Metanephros (tissue), 2 donors: ENCODE measurements around the gene NATD1. TPM values are rescaled to one million over a fixed set of nuclear protein-coding genes. Genes with fewer than 3 reads are reported as not detected.

Source experiments
- small RNA-seq: library from RNA; depleted of rRNA; stranded (forward); fragments of <200 nt; gene quantifications from one replicate; pipeline ENCODE3, GENCODE V24; 2014; ENCODE audit warnings: low replicate concordance
- total RNA-seq: library from RNA; depleted of rRNA; stranded (reverse); fragments of >200 nt; gene quantifications from one replicate; pipeline ENCODE4 v1.2.3, GENCODE V29; 2014

The NATD1 gene, protein sequence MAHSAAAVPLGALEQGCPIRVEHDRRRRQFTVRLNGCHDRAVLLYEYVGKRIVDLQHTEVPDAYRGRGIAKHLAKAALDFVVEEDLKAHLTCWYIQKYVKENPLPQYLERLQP
- 9.8 TPM for total RNA-seq

DNA sequence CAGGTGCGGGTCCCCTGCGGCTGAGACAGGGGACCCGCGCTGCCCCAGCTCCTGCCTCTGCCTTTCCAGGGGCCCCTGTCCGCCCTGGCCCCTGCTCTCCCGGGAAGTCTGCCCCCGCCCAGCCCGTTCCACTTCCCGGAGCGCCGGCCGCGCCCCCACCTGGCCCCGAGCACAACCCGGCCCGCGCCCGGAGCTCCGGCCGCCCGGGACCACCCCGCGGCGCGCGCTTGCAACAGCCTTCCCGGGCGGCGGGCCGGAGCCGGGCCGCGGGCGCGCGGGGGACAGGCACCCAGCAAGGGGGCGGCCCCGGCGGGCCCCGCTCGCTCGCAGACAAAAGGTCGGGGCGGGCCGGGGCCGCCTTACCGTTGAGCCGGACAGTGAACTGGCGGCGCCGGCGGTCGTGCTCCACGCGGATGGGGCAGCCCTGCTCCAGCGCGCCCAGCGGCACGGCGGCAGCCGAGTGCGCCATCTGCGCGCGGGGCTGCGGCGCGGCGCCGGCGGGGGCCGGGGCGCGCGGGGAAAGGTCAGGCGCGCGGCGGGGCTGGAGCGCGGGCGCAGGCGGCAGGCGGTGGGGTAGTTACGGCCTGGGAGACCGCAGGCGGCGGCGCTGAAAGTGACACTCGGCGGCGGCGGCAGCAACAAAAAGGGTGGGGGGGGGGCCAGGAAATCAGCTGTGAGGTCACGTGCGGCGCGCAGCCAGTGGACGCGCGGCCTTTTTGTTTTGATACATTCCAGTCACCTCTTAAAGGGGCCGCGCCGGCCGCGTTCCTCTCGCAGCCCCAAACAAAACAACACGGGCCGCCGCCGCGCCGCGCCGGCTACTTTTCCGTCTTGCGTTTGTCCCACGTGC, at the start of gene NATD1:
NATD1 (minus strand) TSS at position 615 of the 850 bp plus-strand sequence; CDS start at position 469, 146 bp downstream.

DNA sequence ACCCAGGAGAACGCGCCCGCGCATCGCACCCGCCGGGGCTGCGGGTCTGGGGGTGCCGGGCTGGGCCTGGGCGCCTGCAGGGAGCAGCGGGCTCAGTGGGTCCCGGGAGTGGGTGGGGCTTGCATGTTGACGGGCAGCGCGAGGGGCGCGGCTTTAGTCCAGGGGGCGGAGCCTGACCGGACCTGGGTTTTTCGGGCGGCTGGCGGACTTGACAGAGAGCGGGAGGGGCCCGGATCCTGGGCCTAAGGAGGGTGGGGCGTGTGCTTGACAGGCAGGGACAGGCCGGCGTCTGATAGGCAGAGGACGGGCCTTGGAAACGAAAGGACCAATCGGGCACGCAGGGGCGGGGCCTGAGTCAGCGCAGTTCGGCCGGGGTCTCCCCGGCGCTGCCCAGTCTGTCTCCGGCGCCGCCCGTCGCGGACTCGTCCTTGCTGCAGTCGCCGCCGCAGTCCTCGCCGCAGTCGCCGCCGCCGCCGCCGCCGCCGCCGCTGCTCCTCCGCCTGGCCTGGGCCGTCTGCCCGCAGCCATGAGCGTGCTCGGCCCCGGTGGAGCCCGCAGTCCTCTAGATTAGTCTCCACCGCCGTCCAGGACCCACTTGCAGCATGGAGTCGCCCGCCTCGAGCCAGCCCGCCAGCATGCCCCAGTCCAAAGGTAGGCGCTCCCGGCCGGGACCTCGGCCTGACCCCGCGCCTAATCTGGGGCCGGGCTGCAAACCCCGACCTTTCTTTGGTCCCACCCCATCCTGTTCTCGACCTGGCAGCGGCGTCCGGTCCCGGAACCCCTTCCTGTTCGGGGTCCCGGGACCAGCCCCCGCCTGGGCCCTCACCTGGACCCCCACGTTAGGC, 31.3 kb upstream of the NATD1 start, which contains the start of gene MAP2K3:
MAP2K3 (plus strand) TSS at position 393 of the 845 bp plus-strand sequence; CDS start at position 603, 210 bp downstream.

DNA sequence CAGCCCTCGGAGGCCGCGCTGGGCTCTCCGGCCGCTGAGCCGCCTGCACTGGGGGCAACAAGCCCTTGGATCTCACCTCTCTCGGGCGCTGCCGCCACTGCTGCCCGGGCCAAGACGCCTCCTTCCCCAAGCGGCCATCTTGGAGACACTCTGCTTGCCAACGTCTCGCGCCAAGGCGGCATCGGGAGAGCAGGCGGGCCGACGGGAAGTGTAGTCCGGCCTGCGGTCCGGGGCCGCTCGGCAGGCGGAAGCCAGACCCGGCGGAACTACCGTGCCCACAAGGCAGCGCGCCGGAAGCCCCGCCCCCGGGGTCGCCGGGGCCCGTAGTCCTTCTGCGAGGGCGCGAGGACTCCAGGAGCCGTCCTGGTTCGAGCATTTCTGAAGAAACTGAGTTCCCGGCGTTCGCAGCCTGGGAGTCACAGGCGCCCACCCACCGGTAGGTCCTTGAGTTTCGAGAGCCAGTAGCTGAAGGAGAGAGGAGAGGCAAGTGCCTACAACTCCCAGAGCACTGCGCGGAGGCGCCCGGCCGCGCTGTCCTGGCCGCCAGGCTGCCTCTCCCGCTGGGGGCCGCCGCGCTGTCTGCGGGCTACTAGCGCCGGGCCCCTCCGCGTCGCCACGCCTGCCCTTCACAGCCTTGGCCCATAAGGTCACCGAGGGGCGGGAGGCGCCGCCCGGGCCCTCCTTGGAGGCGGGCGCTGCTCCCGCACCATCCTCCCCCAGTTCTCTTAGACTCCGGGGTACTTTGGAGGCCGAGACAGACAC, 39.0 kb downstream of the NATD1 start, which contains the start of gene TMEM11:
TMEM11 (minus strand) TSS at position 147 of the 762 bp plus-strand sequence; CDS start at position 138, 9 bp downstream.

Small RNA genes lying within 50 kb of the gene (small RNA-seq; reads per million reads assigned to genes)
- gene RN7SL426P = not detected

Other genes with a start within 250 kb of the NATD1 start
- gene USP22, start 210.4 kb downstream of the NATD1 start, total RNA-seq = 260 TPM
- 31.9 TPM for gene DHRS7B, start 126.4 kb downstream of the NATD1 start, total RNA-seq
- 20.3 TPM for gene TMEM11, start 39.2 kb downstream of the NATD1 start, total RNA-seq
- gene MAP2K3, start 31.3 kb upstream of the NATD1 start, total RNA-seq = 23.7 TPM
- 11.3 TPM for gene KCNJ12, start 122.9 kb upstream of the NATD1 start, total RNA-seq